Testis (tissue), 2 donors: ENCODE measurements around the gene WDR48.

Experiments
- POLR2A ChIP-seq: fragments of 450-650 bp; IDR thresholded peaks from one replicate; pipeline ENCODE4 v1.6.1; 2017; ENCODE audit warnings: antibody characterized with exemption, mild to moderate bottlenecking, moderate library complexity
- TF ChIP-seq, protein P1 (sequence below), 3 experiments: fragments of 450-650 bp in 2 of 3; fragments of 200-600 bp in 1 of 3; sonication (generic) in 1 of 3; IDR thresholded peaks; one replicate each; pipeline ENCODE4 v1.5.1; 2016 to 2019; ENCODE audit warnings: antibody characterized with exemption in 3 of 3, mild to moderate bottlenecking in 2 of 3, moderate library complexity in 1 of 3

DNA sequence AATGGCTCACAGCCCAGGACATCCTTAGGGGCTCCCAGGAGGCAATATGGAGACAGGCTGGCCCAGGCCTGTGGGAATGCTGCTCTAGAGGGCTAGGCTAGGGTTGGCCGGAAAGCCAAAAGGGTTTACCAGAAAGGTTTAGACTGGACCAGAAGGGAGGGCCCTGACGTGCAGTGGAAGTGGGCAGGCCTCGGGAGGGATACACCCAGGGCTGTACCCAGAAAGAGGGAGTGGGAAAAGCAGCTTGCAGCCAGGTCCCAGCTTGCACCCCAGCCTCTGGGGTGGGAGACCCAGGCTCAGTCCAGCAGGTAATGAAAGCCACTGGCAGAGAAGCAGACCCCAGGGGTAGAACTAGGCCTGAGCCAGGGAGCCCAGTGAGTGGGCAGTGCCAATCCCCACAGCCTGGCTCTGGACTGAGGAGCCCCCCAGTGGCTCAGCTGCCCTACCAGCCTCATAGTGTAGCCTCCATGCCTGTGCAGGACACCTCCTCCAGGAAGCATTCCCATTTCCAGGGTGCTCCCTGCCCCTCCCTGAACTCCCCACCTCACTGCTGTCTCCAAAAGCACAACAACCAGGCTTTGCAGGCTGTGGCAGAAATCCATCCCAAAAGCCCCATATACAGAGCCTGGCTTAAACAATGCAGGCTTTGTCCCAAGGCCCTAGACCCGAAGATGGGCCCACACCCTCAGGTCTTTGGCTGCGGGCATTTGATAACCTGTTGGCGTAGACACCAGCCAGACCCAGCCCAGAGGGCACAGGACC is 52.2 kb downstream of the WDR48 start:
- TF ChIP-seq, protein P1, sequence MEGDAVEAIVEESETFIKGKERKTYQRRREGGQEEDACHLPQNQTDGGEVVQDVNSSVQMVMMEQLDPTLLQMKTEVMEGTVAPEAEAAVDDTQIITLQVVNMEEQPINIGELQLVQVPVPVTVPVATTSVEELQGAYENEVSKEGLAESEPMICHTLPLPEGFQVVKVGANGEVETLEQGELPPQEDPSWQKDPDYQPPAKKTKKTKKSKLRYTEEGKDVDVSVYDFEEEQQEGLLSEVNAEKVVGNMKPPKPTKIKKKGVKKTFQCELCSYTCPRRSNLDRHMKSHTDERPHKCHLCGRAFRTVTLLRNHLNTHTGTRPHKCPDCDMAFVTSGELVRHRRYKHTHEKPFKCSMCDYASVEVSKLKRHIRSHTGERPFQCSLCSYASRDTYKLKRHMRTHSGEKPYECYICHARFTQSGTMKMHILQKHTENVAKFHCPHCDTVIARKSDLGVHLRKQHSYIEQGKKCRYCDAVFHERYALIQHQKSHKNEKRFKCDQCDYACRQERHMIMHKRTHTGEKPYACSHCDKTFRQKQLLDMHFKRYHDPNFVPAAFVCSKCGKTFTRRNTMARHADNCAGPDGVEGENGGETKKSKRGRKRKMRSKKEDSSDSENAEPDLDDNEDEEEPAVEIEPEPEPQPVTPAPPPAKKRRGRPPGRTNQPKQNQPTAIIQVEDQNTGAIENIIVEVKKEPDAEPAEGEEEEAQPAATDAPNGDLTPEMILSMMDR (IDR thresholded peaks at IDR 0.05), result no peak
- TF ChIP-seq POLR2A, result no peak
